ENCODE results near the gene UGT1A4. TPM values are rescaled to one million over a fixed set of nuclear protein-coding genes. Genes with fewer than 3 reads are reported as not detected.
"Not testable (repeated sequence)": the region's sequence is repeated elsewhere in the genome, so short reads cannot be mapped to it uniquely, and the experiment has no call there.

Gene UGT1A4
- total RNA-seq, 2 donors from 2014 or later, result not detected

GRCh38 chr2:233745073-233745755, 26.7 kb downstream of the UGT1A4 start:
- intact Hi-C loops (cut with DNase I), result no loop called here
- DNase-seq (ENCODE audit: low spot score), result no peak

- intact Hi-C loops (cut with DNase I); DNase-seq (ENCODE audit: low spot score): not testable (repeated sequence)
These were observed 27.3 kb downstream of the UGT1A4 start for GRCh38 chr2:233745838-233746237.

- DNase-seq (ENCODE audit: low spot score), result no peak
- intact Hi-C loops (cut with DNase I), result no loop called here
These were observed 28.1 kb downstream of the UGT1A4 start for GRCh38 chr2:233746475-233747282.

GRCh38 chr2:233747283-233747544, 28.7 kb downstream of the UGT1A4 start:
- no peak for DNase-seq (ENCODE audit: low spot score)
- intact Hi-C loops (cut with DNase I), result no loop called here

- DNase-seq (ENCODE audit: low spot score); intact Hi-C loops (cut with DNase I): not testable (repeated sequence)
These were observed 32.2 kb downstream of the UGT1A4 start for GRCh38 chr2:233750689-233751088.

- intact Hi-C loops (cut with DNase I); DNase-seq (ENCODE audit: low spot score): not testable (repeated sequence)
These were observed 32.9 kb downstream of the UGT1A4 start for GRCh38 chr2:233751212-233752009.

- no peak for DNase-seq (ENCODE audit: low spot score)
- intact Hi-C loops (cut with DNase I), result no loop called here
These were observed 36.5 kb downstream of the UGT1A4 start for GRCh38 chr2:233754872-233755611.

- DNase-seq (ENCODE audit: low spot score), result no peak
- intact Hi-C loops (cut with DNase I), result no loop called here
These were observed 38.0 kb downstream of the UGT1A4 start for GRCh38 chr2:233756429-233757081.

- DNase-seq (ENCODE audit: low spot score), result no peak
- intact Hi-C loops (cut with DNase I), result no loop called here
These were observed 39.6 kb downstream of the UGT1A4 start for GRCh38 chr2:233758141-233758540.

- intact Hi-C loops (cut with DNase I), result no loop called here
- no peak for DNase-seq (ENCODE audit: low spot score)
These were observed 40.3 kb downstream of the UGT1A4 start for GRCh38 chr2:233758849-233759248.

- intact Hi-C loops (cut with DNase I), result no loop called here
- DNase-seq (ENCODE audit: low spot score), result no peak
These were observed 41.5 kb downstream of the UGT1A4 start, which contains the start of gene UGT1A1 for GRCh38 chr2:233760043-233760442. Gene UGT1A1, plus strand, starts transcription at chr2:233760270. Its CDS starts 18 bp downstream, at chr2:233760288.

GRCh38 chr2:233761040-233761769, 42.7 kb downstream of the UGT1A4 start:
- DNase-seq (ENCODE audit: low spot score), result no peak
- intact Hi-C loops (cut with DNase I), result no loop called here

GRCh38 chr2:233764264-233764663, 45.7 kb downstream of the UGT1A4 start:
- DNase-seq (ENCODE audit: low spot score), result no peak
- intact Hi-C loops (cut with DNase I), result no loop called here

GRCh38 chr2:233764761-233765160, 46.2 kb downstream of the UGT1A4 start:
- no peak for DNase-seq (ENCODE audit: low spot score)
- intact Hi-C loops (cut with DNase I), result loop anchor here in 1 of 2 donors (5.0 kb wide), 1 partner anchor 1683 kb away; no protein-coding TSS in a partner anchor

- intact Hi-C loops (cut with DNase I), result loop anchor here in 1 of 2 donors (5.0 kb wide), 1 partner anchor 1681 kb away; no protein-coding TSS in a partner anchor
- DNase-seq (ENCODE audit: low spot score), result no peak
These were observed 47.9 kb downstream of the UGT1A4 start for GRCh38 chr2:233766416-233766815.

GRCh38 chr2:233768076-233768475, 49.5 kb downstream of the UGT1A4 start:
- no peak for DNase-seq (ENCODE audit: low spot score)

GRCh38 chr2:233769260-233769659, 50.7 kb downstream of the UGT1A4 start:
- DNase-seq (ENCODE audit: low spot score), result no peak
- intact Hi-C loops (cut with DNase I), result loop anchor here in 1 of 2 donors (5.0 kb wide), 1 partner anchor 1678 kb away; no protein-coding TSS in a partner anchor

More at GRCh38 chr2:233768076-233768475, 49.5 kb downstream of the UGT1A4 start:
- intact Hi-C loops (cut with DNase I), result loop anchor here in 1 of 2 donors (5.0 kb wide), 1 partner anchor 1679 kb away; no protein-coding TSS in a partner anchor

GRCh38 chr2:233772153-233772552, 53.6 kb downstream of the UGT1A4 start:
- DNase-seq (ENCODE audit: low spot score), result no peak
- intact Hi-C loops (cut with DNase I), result no loop called here
